GM15510 (cell line): ENCODE measurements around the gene MCTP1.

Experiments
- POLR2A ChIP-seq: IDR thresholded peaks from 3 replicates; pipeline ENCODE4 v1.6.1; 2011; ENCODE audit warnings: borderline replicate concordance; ENCODE audit not compliant: insufficient read length; ENCODE audit errors: extremely low read depth

Gene MCTP1

GRCh38 chr5:94976853-94977252 lies 308.0 kb downstream of the MCTP1 start:
- TF ChIP-seq POLR2A: no peak

- TF ChIP-seq POLR2A: no peak
Measured at GRCh38 chr5:94972268-94972667, 312.6 kb downstream of the MCTP1 start.

GRCh38 chr5:94969174-94969573 lies 315.7 kb downstream of the MCTP1 start:
- TF ChIP-seq POLR2A: no peak

GRCh38 chr5:94968507-94969095 lies 316.3 kb downstream of the MCTP1 start:
- TF ChIP-seq POLR2A: no peak

GRCh38 chr5:94967525-94967924 lies 317.4 kb downstream of the MCTP1 start:
- no peak for TF ChIP-seq POLR2A

GRCh38 chr5:94945656-94946055 lies 339.2 kb downstream of the MCTP1 start:
- TF ChIP-seq POLR2A: no peak

- TF ChIP-seq POLR2A: no peak
Measured at GRCh38 chr5:94944160-94944559, 340.7 kb downstream of the MCTP1 start.

GRCh38 chr5:94941122-94941755 lies 343.7 kb downstream of the MCTP1 start:
- no peak for TF ChIP-seq POLR2A

- TF ChIP-seq POLR2A: no peak
Measured at GRCh38 chr5:94932259-94932658, 352.6 kb downstream of the MCTP1 start.

GRCh38 chr5:94928891-94929290 lies 356.0 kb downstream of the MCTP1 start:
- TF ChIP-seq POLR2A: no peak

GRCh38 chr5:94920570-94920969 lies 364.3 kb downstream of the MCTP1 start:
- no peak for TF ChIP-seq POLR2A

GRCh38 chr5:94916619-94917018 lies 368.3 kb downstream of the MCTP1 start:
- no peak for TF ChIP-seq POLR2A

- TF ChIP-seq POLR2A: no peak
Measured at GRCh38 chr5:94911276-94911675, 373.6 kb downstream of the MCTP1 start.

- TF ChIP-seq POLR2A: no peak
Measured at GRCh38 chr5:94910721-94911120, 374.2 kb downstream of the MCTP1 start.

GRCh38 chr5:94908889-94909480 lies 375.9 kb downstream of the MCTP1 start:
- no peak for TF ChIP-seq POLR2A

GRCh38 chr5:94906750-94907149 lies 378.1 kb downstream of the MCTP1 start:
- no peak for TF ChIP-seq POLR2A

- no peak for TF ChIP-seq POLR2A
Measured at GRCh38 chr5:94903726-94904125, 381.2 kb downstream of the MCTP1 start.

- TF ChIP-seq POLR2A: no peak
Measured at GRCh38 chr5:94901191-94901979, 383.5 kb downstream of the MCTP1 start.
